ENCODE results near the gene SYNE2. TPM values are rescaled to one million over a fixed set of nuclear protein-coding genes. Genes with fewer than 3 reads are reported as not detected.

The SYNE2 gene
- total and polyA plus RNA-seq, 12 donors = 43.6 to 205 (median 103) TPM

DNA sequence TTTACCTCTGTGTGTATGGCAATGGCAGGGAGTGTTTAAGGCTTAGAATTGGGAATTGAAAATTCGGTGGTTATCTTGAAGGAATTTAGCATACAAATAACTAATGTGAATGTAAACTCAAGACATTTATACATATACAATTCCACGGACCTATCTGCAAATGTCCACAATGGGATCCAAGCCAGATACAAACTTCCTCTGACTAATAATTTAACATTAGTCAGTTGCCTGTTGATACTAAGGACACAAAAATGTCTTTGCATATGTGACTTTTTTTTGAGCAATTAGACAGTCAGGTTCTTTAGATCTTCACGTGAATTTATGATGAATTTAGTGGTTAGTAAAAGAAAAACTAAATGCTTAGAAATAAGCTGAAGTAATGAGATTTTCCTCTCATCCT is 400.9 kb downstream of the SYNE2 start:
- peaks cover 0 to 7% (median 0%) of the 10 kb centered on the region in 9 donors for H3K4me1 ChIP-seq
- H3K27me3 ChIP-seq = no peaks in the 10 kb centered on the region
- intact Hi-C loops (cut with DNase I) = no loop called here
- DNase-seq = no peak
- H3K27ac ChIP-seq = no peak overlapping the region
- H3K9me3 ChIP-seq = no peaks in the 10 kb centered on the region
- no peaks in the 10 kb centered on the region for H3K36me3 ChIP-seq
- no peak for TF ChIP-seq CTCF (IDR thresholded peaks at IDR 0.05)
- ATAC-seq = no peak
- WGBS, 2 donors = 66 to 69% methylated on average over 3 of the region's 3 CpGs
- H3K4me3 ChIP-seq = no peak overlapping the region

DNA sequence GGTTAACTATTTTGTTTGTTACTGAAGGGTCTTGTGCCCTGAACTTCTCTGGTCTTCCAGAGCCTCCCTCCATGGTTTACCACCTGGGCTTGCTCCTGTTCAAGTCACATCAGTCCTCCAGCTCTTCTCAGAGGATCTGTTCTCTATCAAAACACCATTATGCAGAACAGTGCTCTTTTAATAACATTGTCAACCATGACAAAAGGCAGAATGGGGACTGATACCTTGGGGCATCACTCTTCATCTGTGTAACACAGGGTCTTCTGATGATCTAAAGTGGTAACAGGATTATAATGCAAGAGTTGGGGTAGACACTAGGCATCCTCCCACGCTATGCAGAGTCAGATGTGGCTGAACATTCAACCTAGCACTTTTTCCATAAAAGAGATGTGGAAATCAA is 403.0 kb downstream of the SYNE2 start:
- Histone ChIP-seq H3K27ac (no peak overlapping the region), H3K4me3 (no peak overlapping the region), H3K4me1 (no peaks in the 10 kb centered on the region), H3K36me3 (no peaks in the 10 kb centered on the region), H3K27me3 (no peaks in the 10 kb centered on the region), H3K9me3 (no peaks in the 10 kb centered on the region)
- no peak for TF ChIP-seq CTCF (IDR thresholded peaks at IDR 0.05)
- 76 to 97% methylated on average over 1 of the region's 1 CpG for WGBS, 2 donors
- intact Hi-C loops (cut with DNase I) = no loop called here
- DNase-seq (no peak), ATAC-seq (no peak)

GRCh38 chr14:64260418-64260817 is 407.6 kb downstream of the SYNE2 start:
- ATAC-seq (peak in 1 of 8 donors; percentile 15), DNase-seq (no peak)
- H3K4me3 ChIP-seq = no peak overlapping the region
- no peaks in the 10 kb centered on the region for H3K36me3 ChIP-seq
- H3K27ac ChIP-seq = no peak overlapping the region
- WGBS, 2 donors = 94% methylated on average over 21 of the region's 21 CpGs
- no peaks in the 10 kb centered on the region for H3K27me3 ChIP-seq
- intact Hi-C loops (cut with DNase I) = no loop called here
- H3K9me3 ChIP-seq = no peaks in the 10 kb centered on the region
- no peaks in the 10 kb centered on the region for H3K4me1 ChIP-seq
- no peak for TF ChIP-seq CTCF (IDR thresholded peaks at IDR 0.05)

- H3K9me3 ChIP-seq = no peaks in the 10 kb centered on the region
- no peaks in the 10 kb centered on the region for H3K36me3 ChIP-seq
- no peak for TF ChIP-seq CTCF (IDR thresholded peaks at IDR 0.05)
- DNase-seq (no peak), ATAC-seq (no peak)
- 94 to 96% methylated on average over 1 of the region's 1 CpG for WGBS, 2 donors
- H3K4me1 ChIP-seq = no peaks in the 10 kb centered on the region
- H3K4me3 ChIP-seq = no peak overlapping the region
- intact Hi-C loops (cut with DNase I) = no loop called here
- no peaks in the 10 kb centered on the region for H3K27me3 ChIP-seq
- no peak overlapping the region for H3K27ac ChIP-seq
These were observed 412.4 kb downstream of the SYNE2 start for GRCh38 chr14:64265222-64265621.

- no peak for DNase-seq
- TF ChIP-seq CTCF (IDR thresholded peaks at IDR 0.05) = no peak
- Histone ChIP-seq H3K4me3 (no peak overlapping the region), H3K36me3 (no peaks in the 10 kb centered on the region), H3K9me3 (no peaks in the 10 kb centered on the region), H3K27ac (no peak overlapping the region), H3K4me1 (no peaks in the 10 kb centered on the region), H3K27me3 (no peaks in the 10 kb centered on the region)
- no peak for ATAC-seq
- 60 to 72% methylated on average over 2 of the region's 2 CpGs for WGBS, 2 donors
- intact Hi-C loops (cut with DNase I) = no loop called here
These were observed 413.4 kb downstream of the SYNE2 start for GRCh38 chr14:64266239-64266638.
